HepG2 (cell line): ENCODE results near the gene MAPK8IP3. TPM values are rescaled to one million over a fixed set of nuclear protein-coding genes. Genes with fewer than 3 reads are reported as not detected.
A peak's percentile ranks its signal among the peaks of the same experiment; 100 is the strongest.

Experiments used
- CBX2 ChIP-seq, 2 experiments: fragments of 200-600 bp in 1 of 2; sonication (generic); formaldehyde crosslinking in 1 of 2; IDR thresholded peaks; 2 replicates each; pipeline versions ENCODE4 v1.7.0 to v1.8.1; 2018 to 2022; ENCODE audit warnings: low read depth in 2 of 2, low read length in 1 of 2, mild to moderate bottlenecking in 1 of 2, missing genetic modification reagents in 1 of 2
- CBX5 ChIP-seq: sonication (generic); formaldehyde crosslinking; IDR thresholded peaks from 2 replicates; pipeline ENCODE4 v1.4.0; 2020; ENCODE audit warnings: missing genetic modification reagents, borderline replicate concordance
- ELF3 ChIP-seq: IDR thresholded peaks from 2 replicates; pipeline ENCODE4 v1.6.1; 2016; ENCODE audit warnings: missing genetic modification reagents, missing compliant biosample characterization
- EP300 ChIP-seq, 3 experiments: sonication (generic) in 1 of 3; formaldehyde crosslinking in 1 of 3; IDR thresholded peaks; 2 replicates each; pipeline versions ENCODE4 v1.5.1 to v1.6.1; 2011 to 2020; ENCODE audit warnings: low read depth in 2 of 3, low read length in 2 of 3, borderline replicate concordance in 1 of 3, improper control_type of control experiment in 1 of 3, mild to moderate bottlenecking in 1 of 3, missing genetic modification reagents in 1 of 3, moderate library complexity in 1 of 3
- HOXA3 ChIP-seq: sonication (generic); formaldehyde crosslinking; IDR thresholded peaks from 2 replicates; pipeline ENCODE4 v1.5.0; 2020; ENCODE audit warnings: missing genetic modification reagents
- NR3C1 ChIP-seq: sonication (generic); formaldehyde crosslinking; IDR thresholded peaks from 2 replicates; pipeline ENCODE4 v1.4.0; 2020; ENCODE audit warnings: missing genetic modification reagents
- SAP130 ChIP-seq: IDR thresholded peaks from 2 replicates; pipeline ENCODE4 v1.6.1; 2016; ENCODE audit warnings: low read depth
- SMAD9 ChIP-seq: sonication (generic); formaldehyde crosslinking; IDR thresholded peaks from 2 replicates; pipeline ENCODE4 v1.5.1; 2020; ENCODE audit warnings: mild to moderate bottlenecking, missing genetic modification reagents
- SP1 ChIP-seq, 2 experiments: fragments of 450-650 bp in 1 of 2; sonication (generic) in 1 of 2; formaldehyde crosslinking in 1 of 2; IDR thresholded peaks; 2 replicates each; pipeline versions ENCODE4 v1.4.0 to v1.6.1; 2016 to 2020; ENCODE audit warnings: missing genetic modification reagents in 1 of 2
- TSC22D2 ChIP-seq: sonication (generic); formaldehyde crosslinking; IDR thresholded peaks from 2 replicates; pipeline ENCODE4 v1.5.1; 2020; ENCODE audit warnings: missing genetic modification reagents, mild to moderate bottlenecking, borderline replicate concordance
- ZNF12 ChIP-seq: sonication (generic); formaldehyde crosslinking; IDR thresholded peaks from 2 replicates; pipeline ENCODE4 v1.5.0; 2020; ENCODE audit warnings: missing genetic modification reagents
- ZNF562 ChIP-seq: sonication (generic); formaldehyde crosslinking; IDR thresholded peaks from 2 replicates; pipeline ENCODE4 v1.8.0; 2022; ENCODE audit warnings: missing genetic modification reagents, borderline replicate concordance
- ZNF775 ChIP-seq: sonication (generic); formaldehyde crosslinking; IDR thresholded peaks from 2 replicates; pipeline ENCODE4 v1.4.0; 2020; ENCODE audit warnings: missing genetic modification reagents, mild to moderate bottlenecking, moderate library complexity, borderline replicate concordance
- ZNF792 ChIP-seq: IDR thresholded peaks from 2 replicates; pipeline ENCODE4 v1.6.1; 2016
- polyA plus RNA-seq, 8 experiments: library from polyadenylated mRNA; depleted of rRNA in 3 of 8; stranded (reverse) in 7 of 8; unstranded in 1 of 8; fragments of >200 nt; fragmentation: Illumina TruSeq in 4 of 8; extraction: Trizol in 4 of 8; gene quantifications; 2 replicates each; pipeline versions ENCODE4 v1.2.1 to v1.2.3, GENCODE V29; 2011 to 2016; ENCODE audit warnings: low read depth in 4 of 8, missing spikeins in 1 of 8, mixed read lengths in 1 of 8; ENCODE audit not compliant: insufficient read depth in 1 of 8
- total RNA-seq, 5 experiments: library from RNA; depleted of rRNA; stranded (reverse); fragments of >200 nt; fragmentation: Illumina TruSeq; extraction: Trizol; gene quantifications; 2 replicates each; pipeline ENCODE4 v1.2.3, GENCODE V29; 2016; ENCODE audit warnings: low read depth in 1 of 5
- TF ChIP-seq, protein P1 (sequence below): IDR thresholded peaks from 2 replicates; pipeline ENCODE4 v1.6.1; 2016; ENCODE audit warnings: low read depth, borderline replicate concordance
- TF ChIP-seq, protein P2 (sequence below): sonication (generic); formaldehyde crosslinking; IDR thresholded peaks from 2 replicates; pipeline ENCODE4 v1.4.0; 2020; ENCODE audit warnings: mild to moderate bottlenecking, missing genetic modification reagents
- TF ChIP-seq, protein P3 (sequence below): sonication (generic); formaldehyde crosslinking; IDR thresholded peaks from 2 replicates; pipeline ENCODE4 v1.4.0; 2020; ENCODE audit warnings: missing genetic modification reagents, mild to moderate bottlenecking, borderline replicate concordance

Gene MAPK8IP3
- total and polyA plus RNA-seq, 2 of the 13 experiments (the other 11 are each of a cell fraction or from before 2014, with no cell fraction given) = 25.1 to 41.7 TPM

DNA sequence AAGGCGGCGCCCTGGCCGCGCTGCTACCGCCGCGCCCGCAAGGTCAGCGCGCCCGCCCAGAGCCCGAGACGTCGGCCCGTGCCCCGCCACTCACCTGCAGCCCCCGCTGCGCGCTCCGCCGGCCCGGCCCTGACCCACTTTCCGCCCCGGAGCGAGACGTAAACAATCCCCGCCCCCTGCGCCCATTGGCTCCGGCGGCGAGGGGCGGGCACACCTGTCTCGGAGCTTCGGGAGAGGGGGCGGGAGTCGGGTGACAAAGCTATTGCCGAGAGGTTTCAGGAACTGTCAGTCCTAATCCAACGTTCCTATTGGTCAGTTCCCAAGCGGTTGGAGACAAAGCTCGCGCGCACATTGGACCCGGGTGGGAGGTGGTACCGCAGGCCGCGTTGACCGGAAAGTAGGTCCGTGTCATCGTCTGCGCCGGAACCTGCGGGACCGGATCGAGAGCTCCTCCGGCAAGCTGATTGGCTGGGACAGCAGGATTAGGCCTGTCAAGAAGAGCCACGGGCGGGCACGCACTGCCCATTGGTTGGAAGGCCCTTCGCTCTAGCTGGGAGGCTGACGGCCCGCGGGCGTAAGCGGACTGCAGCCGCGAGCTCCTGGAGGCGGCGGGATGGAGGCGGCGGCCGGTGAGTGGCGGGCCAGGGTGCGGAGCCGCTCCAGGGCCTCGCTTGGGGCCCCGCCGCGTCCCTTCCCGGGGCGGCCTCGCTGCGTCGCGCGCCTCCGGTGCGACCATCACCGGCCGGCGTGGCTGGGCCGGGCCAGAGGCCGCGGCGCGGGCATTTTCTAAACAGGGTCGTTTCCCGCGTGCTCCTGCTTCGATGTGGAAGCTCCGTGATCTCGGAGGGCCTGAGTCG is 76.6 kb downstream of the MAPK8IP3 start, which contains the start of the genes NUBP2 and SPSB3 (continued):
- TF ChIP-seq SP1 (IDR thresholded peaks at IDR 0.05) (0 out of 2 replicates have a peak, but pooled peaks have one; percentile 14), SP1 (CRISPR knock-in tag; IDR thresholded peaks at IDR 0.05) (peak; percentile 89), SAP130 (CRISPR knock-in tag) (peak; percentile 94), CBX2 (IDR thresholded peaks at IDR 0.05; ENCODE audit: low read depth, low read length) (no peak), CBX2 (CRISPR knock-in tag; IDR thresholded peaks at IDR 0.05; ENCODE audit: low read depth) (no peak), SMAD9 (CRISPR knock-in tag) (no peak), HOXA3 (CRISPR knock-in tag) (peak; percentile 94), NR3C1 (CRISPR knock-in tag) (no peak), CBX5 (CRISPR knock-in tag) (peak; percentile 59; the same call in 1 of the 2 replicates), ELF3 (CRISPR knock-in tag) (peak; percentile 28), EP300 (IDR thresholded peaks at IDR 0.05; ENCODE audit: low read depth in 2 of 2, low read length in 2 of 2) (no peak), EP300 (CRISPR knock-in tag; IDR thresholded peaks at IDR 0.05; ENCODE audit: borderline replicate concordance) (no peak), ZNF562 (no peak), ZNF12 (CRISPR knock-in tag) (no peak), ZNF792 (CRISPR knock-in tag) (peak; percentile 31; the same call in 1 of the 2 replicates), ZNF775 (CRISPR knock-in tag) (no peak), TSC22D2 (CRISPR knock-in tag) (0 out of 2 replicates have a peak, but pooled peaks have one; percentile 23)
- TF ChIP-seq, protein P1, sequence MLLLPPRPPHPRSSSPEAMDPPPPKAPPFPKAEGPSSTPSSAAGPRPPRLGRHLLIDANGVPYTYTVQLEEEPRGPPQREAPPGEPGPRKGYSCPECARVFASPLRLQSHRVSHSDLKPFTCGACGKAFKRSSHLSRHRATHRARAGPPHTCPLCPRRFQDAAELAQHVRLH (CRISPR knock-in tag) = no peak
- TF ChIP-seq, protein P2, sequence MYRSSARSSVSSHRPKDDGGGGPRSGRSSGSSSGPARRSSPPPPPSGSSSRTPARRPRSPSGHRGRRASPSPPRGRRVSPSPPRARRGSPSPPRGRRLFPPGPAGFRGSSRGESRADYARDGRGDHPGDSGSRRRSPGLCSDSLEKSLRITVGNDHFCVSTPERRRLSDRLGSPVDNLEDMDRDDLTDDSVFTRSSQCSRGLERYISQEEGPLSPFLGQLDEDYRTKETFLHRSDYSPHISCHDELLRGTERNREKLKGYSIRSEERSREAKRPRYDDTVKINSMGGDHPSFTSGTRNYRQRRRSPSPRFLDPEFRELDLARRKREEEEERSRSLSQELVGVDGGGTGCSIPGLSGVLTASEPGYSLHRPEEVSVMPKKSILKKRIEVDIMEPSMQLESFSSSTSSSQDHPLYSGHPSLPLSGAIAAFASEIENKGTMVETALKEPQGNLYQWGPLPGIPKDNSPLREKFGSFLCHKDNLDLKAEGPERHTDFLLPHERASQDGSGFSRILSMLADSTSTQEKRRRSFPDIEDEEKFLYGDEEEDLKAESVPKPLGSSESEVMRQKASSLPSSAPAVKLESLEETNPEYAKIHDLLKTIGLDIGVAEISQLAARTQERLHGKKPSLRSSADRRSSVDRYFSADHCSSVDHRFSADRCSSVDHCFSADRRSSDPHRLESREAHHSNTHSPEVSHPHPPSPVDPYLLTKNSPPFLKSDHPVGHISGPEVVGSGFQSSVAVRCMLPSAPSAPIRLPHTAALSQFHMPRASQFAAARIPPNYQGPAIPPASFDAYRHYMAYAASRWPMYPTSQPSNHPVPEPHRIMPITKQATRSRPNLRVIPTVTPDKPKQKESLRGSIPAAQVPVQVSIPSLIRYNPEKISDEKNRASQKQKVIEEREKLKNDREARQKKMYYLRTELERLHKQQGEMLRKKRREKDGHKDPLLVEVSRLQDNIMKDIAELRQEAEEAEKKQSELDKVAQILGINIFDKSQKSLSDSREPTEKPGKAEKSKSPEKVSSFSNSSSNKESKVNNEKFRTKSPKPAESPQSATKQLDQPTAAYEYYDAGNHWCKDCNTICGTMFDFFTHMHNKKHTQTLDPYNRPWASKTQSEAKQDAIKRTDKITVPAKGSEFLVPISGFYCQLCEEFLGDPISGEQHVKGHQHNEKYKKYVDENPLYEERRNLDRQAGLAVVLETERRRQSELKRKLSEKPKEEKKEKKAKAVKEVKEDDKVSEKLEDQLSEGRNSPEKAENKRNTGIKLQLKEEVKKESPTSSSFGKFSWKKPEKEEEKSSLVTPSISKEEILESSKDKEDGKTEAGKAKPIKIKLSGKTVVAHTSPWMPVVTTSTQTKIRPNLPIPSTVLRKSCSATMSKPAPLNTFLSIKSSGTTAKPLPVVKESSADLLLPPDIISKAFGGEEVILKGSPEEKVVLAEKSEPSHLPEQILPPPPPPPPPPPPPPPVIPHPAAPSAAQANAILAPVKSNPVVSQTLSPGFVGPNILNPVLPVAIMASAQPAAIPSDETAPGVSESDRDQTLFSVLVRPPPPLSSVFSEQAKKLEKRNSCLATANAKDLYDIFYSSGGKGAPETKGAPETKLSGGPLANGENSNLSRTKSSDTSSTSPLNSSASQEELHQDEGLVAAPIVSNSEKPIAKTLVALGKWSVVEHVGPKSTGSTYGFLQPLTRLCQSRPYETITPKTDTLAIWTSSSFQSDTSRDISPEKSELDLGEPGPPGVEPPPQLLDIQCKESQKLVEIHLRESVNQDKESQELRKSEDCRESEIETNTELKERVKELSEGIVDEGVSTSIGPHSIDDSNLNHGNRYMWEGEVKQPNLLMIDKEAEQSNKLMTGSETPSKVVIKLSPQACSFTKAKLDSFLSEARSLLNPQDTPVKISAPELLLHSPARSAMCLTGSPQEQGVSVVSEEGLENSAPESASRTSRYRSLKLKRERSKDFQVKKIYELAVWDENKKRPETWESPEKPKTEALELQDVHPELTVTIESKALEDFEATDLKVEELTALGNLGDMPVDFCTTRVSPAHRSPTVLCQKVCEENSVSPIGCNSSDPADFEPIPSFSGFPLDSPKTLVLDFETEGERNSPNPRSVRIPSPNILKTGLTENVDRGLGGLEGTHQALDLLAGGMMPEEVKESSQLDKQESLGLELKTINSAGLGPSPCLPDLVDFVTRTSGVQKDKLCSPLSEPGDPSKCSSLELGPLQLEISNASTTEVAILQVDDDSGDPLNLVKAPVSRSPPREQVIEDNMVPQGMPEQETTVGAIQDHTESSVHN (CRISPR knock-in tag) = no peak
- TF ChIP-seq, protein P3, sequence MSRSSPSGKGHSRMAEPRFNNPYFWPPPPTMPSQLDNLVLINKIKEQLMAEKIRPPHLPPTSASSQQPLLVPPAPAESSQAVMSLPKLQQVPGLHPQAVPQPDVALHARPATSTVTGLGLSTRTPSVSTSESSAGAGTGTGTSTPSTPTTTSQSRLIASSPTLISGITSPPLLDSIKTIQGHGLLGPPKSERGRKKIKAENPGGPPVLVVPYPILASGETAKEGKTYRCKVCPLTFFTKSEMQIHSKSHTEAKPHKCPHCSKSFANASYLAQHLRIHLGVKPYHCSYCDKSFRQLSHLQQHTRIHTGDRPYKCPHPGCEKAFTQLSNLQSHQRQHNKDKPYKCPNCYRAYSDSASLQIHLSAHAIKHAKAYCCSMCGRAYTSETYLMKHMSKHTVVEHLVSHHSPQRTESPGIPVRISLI (CRISPR knock-in tag) = no peak
